Stimulated activated CD4-positive, alpha-beta T cell treated with anti-CD3 and anti-CD28 coated beads, Interleukin-1b, Interleukin-23, amount 100 ng/mL, for 24 hours (primary cell): ENCODE measurements around the gene GGA1.

Experiments
- DNase-seq, 4 experiments: peaks; one replicate each; pipeline ENCODE4 v3.0.0-alpha.2; 2020; ENCODE audit warnings: low read depth in 4 of 4, low spot score in 1 of 4

Gene GGA1

GRCh38 chr22:37665487-37665886, 56.9 kb downstream of the GGA1 start:
- no peak for DNase-seq

DNA sequence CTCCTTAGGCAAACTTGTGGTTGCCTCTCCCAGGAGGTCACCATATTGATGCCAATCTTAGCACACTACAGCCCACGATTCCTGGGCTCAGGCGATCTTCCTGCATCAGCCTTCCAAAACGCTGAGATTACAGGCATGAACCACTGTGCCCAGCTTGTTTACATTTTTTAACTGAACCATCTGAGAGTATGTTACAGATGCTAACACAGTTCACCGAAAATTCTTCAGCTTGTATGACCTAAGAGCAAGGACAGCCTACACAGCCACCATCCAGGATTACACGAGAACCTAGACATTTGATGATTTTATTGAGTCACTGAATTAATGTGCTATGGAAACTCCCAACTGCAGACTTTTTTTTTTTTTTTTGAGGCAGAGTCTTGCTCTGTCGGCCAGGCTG, 61.0 kb downstream of the GGA1 start:
- no peak for DNase-seq

GRCh38 chr22:37672206-37672919, 63.7 kb downstream of the GGA1 start:
- no peak for DNase-seq

- DNase-seq, result no peak
These were observed 64.4 kb downstream of the GGA1 start for GRCh38 chr22:37672920-37673455.

- DNase-seq, result no peak
These were observed 65.6 kb downstream of the GGA1 start for GRCh38 chr22:37674248-37674647.

DNA sequence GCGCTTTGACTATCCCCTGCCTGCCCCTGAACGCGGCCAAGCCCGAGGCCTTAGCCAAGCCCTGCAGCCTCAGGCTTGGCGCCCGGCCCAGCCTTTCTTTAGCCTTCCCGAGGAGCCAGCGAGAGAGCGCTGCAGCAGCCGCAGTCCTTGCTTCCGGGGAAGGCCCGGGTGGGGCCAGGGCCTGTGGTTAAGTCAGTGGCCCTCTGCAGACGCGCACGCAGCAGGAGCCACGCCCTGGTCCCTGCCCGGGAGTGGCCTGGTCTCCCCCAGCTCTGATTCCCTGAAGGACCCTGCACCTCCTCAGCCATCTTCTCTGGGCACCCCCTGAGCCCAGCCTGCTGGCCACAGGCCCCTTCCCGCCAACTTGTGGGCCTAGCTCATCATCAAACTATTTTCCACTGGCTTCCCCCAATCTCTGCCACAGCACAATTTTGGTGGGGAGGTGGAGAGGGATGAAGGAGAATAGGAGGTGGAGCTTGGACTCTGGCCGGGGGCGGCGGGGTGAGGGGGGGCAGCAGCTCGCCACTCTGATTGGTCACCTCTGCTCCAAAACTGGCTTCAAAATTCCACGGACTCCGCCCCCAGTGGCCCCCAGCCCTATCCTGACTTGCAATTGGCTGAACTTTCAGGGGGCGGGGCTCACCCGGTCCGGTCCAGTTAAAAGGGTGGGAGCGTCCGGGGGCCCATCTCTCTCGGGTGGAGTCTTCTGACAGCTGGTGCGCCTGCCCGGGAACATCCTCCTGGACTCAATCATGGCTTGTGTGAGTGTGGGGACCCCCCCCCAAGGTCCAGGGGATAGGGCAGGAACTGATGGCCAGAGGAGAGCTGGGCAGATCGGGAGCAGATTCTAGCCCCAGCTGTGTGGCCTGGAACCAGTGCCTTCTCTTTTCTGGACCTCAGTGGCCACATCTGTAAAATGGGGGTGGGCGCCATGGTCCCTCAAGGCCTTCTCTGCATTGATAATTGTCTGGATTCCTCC, 66.6 kb downstream of the GGA1 start, which contains the start of gene LGALS1:
Gene LGALS1, plus strand, starts transcription at position 686 of the 979 bp plus-strand sequence. Its CDS starts 67 bp downstream, at position 753.
- peak in 1 of 4 experiments; percentile 53 for DNase-seq

DNA sequence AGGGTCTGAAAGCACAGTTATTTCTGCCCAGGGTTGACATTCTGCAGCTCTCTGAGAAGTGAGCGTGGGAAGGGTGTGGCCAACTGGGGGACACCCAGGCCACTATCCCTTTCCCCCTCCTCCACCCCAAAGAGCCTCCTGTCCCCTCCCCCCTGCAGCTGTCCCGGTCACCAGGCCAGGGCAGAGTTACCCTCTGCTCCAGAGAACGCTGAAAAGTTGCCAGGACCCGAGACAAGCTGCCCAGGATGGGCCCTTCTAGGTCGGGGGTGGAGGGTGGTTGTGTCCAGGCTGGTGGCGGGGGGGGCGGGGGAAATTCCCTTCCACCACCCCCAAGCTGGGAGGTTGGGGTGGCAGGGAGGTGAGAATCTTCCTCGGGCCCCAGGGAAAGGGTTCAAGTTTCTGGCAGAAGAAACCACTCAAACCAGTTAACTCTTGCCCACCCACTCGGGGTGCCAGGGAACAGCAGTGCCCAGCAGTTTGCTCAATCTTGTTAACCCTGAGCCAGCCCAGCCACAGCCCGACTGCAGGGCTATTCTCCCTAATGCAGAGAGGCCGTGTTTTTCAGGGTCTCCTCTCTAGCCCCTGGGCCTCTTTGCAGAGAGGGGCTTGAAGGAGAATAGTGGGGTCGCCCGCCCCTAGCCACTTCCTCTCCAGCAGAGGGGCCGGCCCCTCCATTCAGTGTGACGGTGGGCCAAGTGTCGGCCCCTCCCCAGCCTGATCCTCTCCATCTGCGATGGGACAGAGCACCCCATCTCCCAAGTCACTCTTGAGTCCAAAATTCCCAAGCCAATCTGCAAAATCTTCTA, 67.5 kb downstream of the GGA1 start:
- peak in 1 of 4 experiments; percentile 11 for DNase-seq

GRCh38 chr22:37676736-37677492, 68.3 kb downstream of the GGA1 start:
- peak; percentile 75 to 93 (median 88) for DNase-seq

GRCh38 chr22:37677493-37677974, 68.9 kb downstream of the GGA1 start:
- DNase-seq, result no peak

DNA sequence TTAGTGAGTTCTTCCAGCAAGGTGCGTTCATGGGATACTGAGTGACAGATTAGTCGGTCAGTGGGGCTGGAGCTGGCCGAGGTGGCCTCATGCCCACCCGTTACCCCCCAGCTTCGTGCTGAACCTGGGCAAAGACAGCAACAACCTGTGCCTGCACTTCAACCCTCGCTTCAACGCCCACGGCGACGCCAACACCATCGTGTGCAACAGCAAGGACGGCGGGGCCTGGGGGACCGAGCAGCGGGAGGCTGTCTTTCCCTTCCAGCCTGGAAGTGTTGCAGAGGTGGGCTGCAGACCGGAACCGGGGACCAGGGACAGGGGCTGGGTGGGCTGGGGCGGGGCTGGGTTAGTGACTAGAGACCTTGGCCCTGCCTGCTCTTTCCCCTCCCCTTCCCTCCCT, 69.7 kb downstream of the GGA1 start:
- no peak for DNase-seq

- DNase-seq, result no peak
These were observed 71.0 kb downstream of the GGA1 start for GRCh38 chr22:37679670-37680069.

GRCh38 chr22:37680191-37680851, 71.7 kb downstream of the GGA1 start:
- no peak for DNase-seq

- DNase-seq, result no peak
These were observed 72.4 kb downstream of the GGA1 start for GRCh38 chr22:37681001-37681424.

- DNase-seq, result peak; percentile 39 to 73 (median 48)
These were observed 73.0 kb downstream of the GGA1 start for GRCh38 chr22:37681556-37682049.
